ENCODE data around the gene RBFA.

GRCh38 chr18:80046011-80046410, 11.8 kb downstream of the RBFA start:
- TF ChIP-seq POLR2A (IDR thresholded peaks at IDR 0.05; ENCODE audit: low read length) (no peak), GATA1 (IDR thresholded peaks at IDR 0.05; ENCODE audit: low read depth, low read length) (no peak)

Measured in erythroblast (primary cell).